Measurements from ENCODE around the gene USP7. TPM values are rescaled to one million over a fixed set of nuclear protein-coding genes. Genes with fewer than 3 reads are reported as not detected.

Gene USP7
- polyA plus RNA-seq, 1 donor: 110 TPM

DNA sequence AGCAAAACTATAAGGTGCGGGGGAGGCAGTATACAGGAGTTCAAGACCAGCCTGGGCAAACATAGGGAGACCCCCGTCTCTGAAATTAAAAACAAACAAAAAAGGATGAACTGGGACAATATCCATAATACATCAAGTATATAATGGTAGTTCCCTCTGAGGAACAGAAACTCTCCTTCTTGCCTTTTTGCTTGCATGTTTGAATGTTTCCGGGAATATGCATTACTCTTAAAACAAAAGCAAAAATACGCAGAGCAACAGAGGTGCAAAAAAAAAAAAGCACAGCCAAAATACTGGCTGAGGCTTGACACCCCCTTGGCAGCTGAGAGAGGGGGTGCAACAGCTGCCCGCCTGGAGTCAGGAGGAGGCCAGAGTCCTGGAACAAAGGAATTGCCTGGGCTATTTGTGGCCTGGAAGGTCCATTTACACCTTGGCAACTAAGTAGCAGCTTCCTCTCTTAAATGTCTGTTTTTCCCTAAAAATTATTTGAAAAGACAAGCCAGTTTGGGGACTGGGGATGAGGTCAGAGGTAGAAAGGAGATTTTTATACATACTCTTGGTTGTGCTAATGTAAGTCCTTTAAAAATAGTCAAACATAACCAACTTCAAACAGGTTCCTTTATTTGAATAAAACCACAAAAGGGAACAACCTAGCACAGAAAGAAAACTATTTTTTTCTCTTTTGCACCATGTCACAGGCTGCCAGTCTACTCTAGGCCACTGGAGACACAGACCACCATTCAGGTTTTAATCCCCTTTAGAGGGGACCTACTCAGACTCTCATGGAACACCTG is 19.5 kb downstream of the USP7 start:
- Histone ChIP-seq H3K4me3 (ENCODE audit: low read length) (no peak overlapping the region), H3K4me1 (ENCODE audit: control insufficient read depth, insufficient read depth, low read length) (peaks cover 10% of the 10 kb centered on the region), H3K36me3 (ENCODE audit: control insufficient read depth, insufficient read depth, low read length) (peaks cover 3% of the 10 kb centered on the region), H3K27ac (ENCODE audit: low read length) (no peak overlapping the region), H3K27me3 (ENCODE audit: control insufficient read depth, insufficient read depth, low read length) (no peaks in the 10 kb centered on the region), H3K9me3 (ENCODE audit: control insufficient read depth, low read depth, low read length) (no peaks in the 10 kb centered on the region)
- 82% methylated on average over 2 of the region's 5 CpGs for WGBS (ENCODE audit: insufficient coverage, low lambda C conversion rate)
- DNase-seq: no peak

DNA sequence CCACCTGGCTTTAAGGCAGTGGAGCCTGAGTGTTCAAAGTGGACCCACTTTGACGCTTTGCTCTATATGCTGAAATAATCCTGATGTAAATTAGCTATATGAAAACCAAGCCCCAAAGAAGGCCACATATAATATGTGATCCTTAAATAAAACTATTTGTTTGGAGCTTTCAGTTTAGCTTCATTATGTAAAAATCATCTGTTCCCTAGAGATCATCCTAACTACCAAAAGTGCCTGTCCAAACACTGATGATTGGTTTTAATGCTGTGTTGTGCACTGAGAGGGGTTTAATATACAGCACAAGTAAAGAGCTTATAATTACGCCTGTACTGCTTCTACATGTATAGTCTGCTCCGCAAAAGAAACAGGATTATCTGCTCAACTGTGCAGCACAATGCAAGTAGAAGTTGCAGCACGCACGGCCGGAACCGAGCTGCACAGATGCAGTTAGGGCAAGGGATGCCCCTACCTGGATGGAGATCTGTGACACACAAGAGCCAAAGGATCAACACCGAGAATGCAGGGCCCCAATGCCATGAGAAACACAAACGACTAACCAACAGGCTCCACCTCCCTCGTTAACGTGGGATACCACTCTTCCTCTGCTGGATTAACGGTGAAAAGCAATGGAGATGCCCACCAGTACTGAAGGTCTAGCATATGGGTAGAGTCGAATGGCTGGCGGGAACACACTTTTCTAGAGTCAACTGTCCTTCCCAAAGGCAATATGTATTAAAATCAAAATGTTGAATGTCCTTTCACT is 20.5 kb downstream of the USP7 start:
- WGBS (ENCODE audit: insufficient coverage, low lambda C conversion rate): no CpG with 5 or more reads among the region's 14 CpGs
- Histone ChIP-seq H3K4me3 (ENCODE audit: low read length) (no peak overlapping the region), H3K27me3 (ENCODE audit: control insufficient read depth, insufficient read depth, low read length) (no peaks in the 10 kb centered on the region), H3K36me3 (ENCODE audit: control insufficient read depth, insufficient read depth, low read length) (peaks cover 3% of the 10 kb centered on the region), H3K4me1 (ENCODE audit: control insufficient read depth, insufficient read depth, low read length) (peaks cover 10% of the 10 kb centered on the region), H3K27ac (ENCODE audit: low read length) (no peak overlapping the region), H3K9me3 (ENCODE audit: control insufficient read depth, low read depth, low read length) (no peaks in the 10 kb centered on the region)
- DNase-seq: no peak

DNA sequence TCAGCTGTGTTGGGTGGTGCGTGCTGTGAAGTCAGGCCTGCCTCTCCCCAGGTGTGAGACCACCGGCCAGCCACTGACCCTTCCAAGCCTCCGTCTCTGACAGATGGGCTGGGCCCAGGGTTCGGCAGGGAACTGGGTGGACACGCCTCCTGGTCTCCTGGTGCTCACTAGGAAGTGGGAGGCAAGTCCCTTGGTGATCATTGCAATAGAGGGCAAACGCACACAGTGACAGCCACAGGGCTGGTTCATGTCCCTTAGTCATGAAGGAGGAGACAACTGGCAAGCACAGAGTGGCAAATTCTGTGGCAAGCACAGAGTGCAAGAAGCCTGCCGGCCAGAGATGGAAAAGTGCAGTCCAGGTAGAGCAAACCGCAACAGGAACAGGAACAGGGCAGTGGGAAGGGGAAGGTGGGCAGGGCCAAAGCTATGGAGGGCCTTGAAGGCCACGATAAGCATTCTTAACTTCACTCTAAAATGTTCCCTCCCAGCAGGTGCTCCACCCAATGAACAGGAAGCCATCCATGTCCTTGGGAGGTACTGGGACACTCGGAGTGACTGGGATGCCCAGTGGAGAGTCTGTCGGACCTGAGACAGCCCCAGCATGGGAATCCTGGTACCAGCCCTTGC is 21.9 kb downstream of the USP7 start:
- peaks cover 3% of the 10 kb centered on the region for H3K36me3 ChIP-seq (ENCODE audit: control insufficient read depth, insufficient read depth, low read length)
- no peak overlapping the region for H3K4me3 ChIP-seq (ENCODE audit: low read length)
- H3K4me1 ChIP-seq (ENCODE audit: control insufficient read depth, insufficient read depth, low read length): peaks cover 4% of the 10 kb centered on the region
- H3K27me3 ChIP-seq (ENCODE audit: control insufficient read depth, insufficient read depth, low read length): no peaks in the 10 kb centered on the region
- no CpG with 5 or more reads among the region's 11 CpGs for WGBS (ENCODE audit: insufficient coverage, low lambda C conversion rate)
- DNase-seq: no peak
- H3K9me3 ChIP-seq (ENCODE audit: control insufficient read depth, low read depth, low read length): no peaks in the 10 kb centered on the region
- H3K27ac ChIP-seq (ENCODE audit: low read length): no peak overlapping the region

DNA sequence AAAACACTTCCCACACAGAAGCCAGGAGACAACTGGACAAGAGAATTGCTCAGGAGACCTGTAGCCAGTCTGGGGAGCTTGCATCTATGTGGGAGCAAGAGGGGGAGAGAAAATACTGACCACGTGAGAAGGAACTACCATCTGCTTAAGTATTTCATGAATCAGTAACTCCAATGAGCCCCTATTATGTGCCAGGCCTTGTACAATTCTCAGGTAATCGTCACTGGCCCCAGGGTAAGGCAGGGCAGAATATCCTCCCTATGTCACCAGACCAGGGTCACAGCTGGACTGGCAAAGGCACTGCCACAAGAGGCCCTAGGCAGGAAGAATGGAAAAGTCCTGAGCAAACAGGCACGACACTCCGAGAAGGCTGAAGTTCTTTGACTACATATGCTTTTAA is 25.9 kb downstream of the USP7 start:
- Histone ChIP-seq H3K27me3 (ENCODE audit: control insufficient read depth, insufficient read depth, low read length) (no peaks in the 10 kb centered on the region), H3K4me3 (ENCODE audit: low read length) (no peak overlapping the region), H3K4me1 (ENCODE audit: control insufficient read depth, insufficient read depth, low read length) (peaks cover 4% of the 10 kb centered on the region), H3K27ac (ENCODE audit: low read length) (no peak overlapping the region), H3K36me3 (ENCODE audit: control insufficient read depth, insufficient read depth, low read length) (peaks cover 3% of the 10 kb centered on the region), H3K9me3 (ENCODE audit: control insufficient read depth, low read depth, low read length) (no peaks in the 10 kb centered on the region)
- WGBS (ENCODE audit: insufficient coverage, low lambda C conversion rate): no CpG with 5 or more reads among the region's 4 CpGs
- DNase-seq: no peak

DNA sequence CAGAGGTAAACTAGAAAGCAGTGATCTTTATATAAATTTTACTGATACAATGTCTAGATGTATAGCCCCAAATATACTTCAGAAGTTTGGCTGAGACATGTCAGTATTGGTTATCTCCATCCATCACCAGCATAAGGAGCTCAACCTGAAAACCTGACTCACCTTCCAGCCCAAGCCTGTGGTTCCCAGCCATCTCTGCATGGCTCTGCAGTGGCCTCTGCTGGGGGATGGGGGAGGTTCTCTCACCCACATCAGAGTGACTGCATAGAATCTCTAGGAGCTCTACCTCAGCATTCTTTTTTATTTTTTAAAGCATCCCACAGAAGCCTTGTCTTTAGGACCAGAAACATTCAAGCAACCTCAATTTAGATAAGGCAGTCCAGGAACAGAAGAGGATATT is 27.3 kb downstream of the USP7 start:
- no peaks in the 10 kb centered on the region for H3K9me3 ChIP-seq (ENCODE audit: control insufficient read depth, low read depth, low read length)
- peak in 1 of 2 donors; percentile 33 for DNase-seq
- H3K4me3 ChIP-seq (ENCODE audit: low read length): no peak overlapping the region
- peaks cover 3% of the 10 kb centered on the region for H3K36me3 ChIP-seq (ENCODE audit: control insufficient read depth, insufficient read depth, low read length)
- no peaks in the 10 kb centered on the region for H3K27me3 ChIP-seq (ENCODE audit: control insufficient read depth, insufficient read depth, low read length)
- H3K4me1 ChIP-seq (ENCODE audit: control insufficient read depth, insufficient read depth, low read length): peaks cover 4% of the 10 kb centered on the region
- H3K27ac ChIP-seq (ENCODE audit: low read length): no peak overlapping the region

DNA sequence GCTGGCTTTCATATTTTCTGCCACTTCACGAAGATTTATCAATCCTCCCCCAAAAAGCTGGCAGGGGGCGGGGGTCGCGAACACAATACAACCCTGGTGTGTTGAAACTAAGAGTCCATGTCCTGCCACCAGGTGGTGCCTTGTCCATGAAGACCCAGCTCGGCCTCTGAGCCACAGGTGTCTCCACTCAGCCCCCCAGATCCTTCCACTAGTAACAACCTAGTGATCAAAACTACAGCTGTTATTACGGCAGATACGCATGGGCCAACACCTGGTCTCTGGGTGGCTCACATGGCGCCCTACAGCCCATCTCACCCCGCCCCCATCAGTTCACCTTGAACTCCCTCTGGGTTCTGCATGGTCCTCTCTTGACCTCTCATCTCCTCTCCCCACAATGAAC is 27.7 kb downstream of the USP7 start:
- Histone ChIP-seq H3K27ac (ENCODE audit: low read length) (no peak overlapping the region), H3K9me3 (ENCODE audit: control insufficient read depth, low read depth, low read length) (no peaks in the 10 kb centered on the region), H3K4me1 (ENCODE audit: control insufficient read depth, insufficient read depth, low read length) (peaks cover 4% of the 10 kb centered on the region), H3K4me3 (ENCODE audit: low read length) (no peak overlapping the region), H3K36me3 (ENCODE audit: control insufficient read depth, insufficient read depth, low read length) (peaks cover 3% of the 10 kb centered on the region), H3K27me3 (ENCODE audit: control insufficient read depth, insufficient read depth, low read length) (no peaks in the 10 kb centered on the region)
- no CpG with 5 or more reads among the region's 9 CpGs for WGBS (ENCODE audit: insufficient coverage, low lambda C conversion rate)
- no peak for DNase-seq

DNA sequence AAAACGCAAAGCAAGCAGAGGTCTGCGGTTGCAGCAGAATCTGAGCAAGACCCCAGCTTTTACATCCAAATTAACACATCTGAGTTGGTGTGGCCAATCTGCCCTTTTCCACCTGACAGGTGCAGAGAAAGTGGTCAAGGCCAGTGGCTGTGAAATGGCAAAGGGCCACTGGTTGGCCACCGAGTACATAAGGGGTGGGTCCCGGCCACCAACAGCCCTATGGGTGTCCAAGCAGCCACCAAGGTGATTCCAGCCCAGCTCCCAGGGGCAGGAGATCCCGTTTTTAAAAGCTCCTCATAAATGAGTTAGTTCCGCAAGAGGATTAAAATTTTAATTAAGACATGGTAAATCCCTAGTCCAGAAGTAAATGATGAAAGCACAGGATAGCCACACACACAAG is 29.1 kb downstream of the USP7 start:
- WGBS (ENCODE audit: insufficient coverage, low lambda C conversion rate): no CpG with 5 or more reads among the region's 6 CpGs
- Histone ChIP-seq H3K9me3 (ENCODE audit: control insufficient read depth, low read depth, low read length) (no peaks in the 10 kb centered on the region), H3K4me1 (ENCODE audit: control insufficient read depth, insufficient read depth, low read length) (no peaks in the 10 kb centered on the region), H3K4me3 (ENCODE audit: low read length) (no peak overlapping the region), H3K36me3 (ENCODE audit: control insufficient read depth, insufficient read depth, low read length) (peaks cover 6% of the 10 kb centered on the region), H3K27ac (ENCODE audit: low read length) (no peak overlapping the region), H3K27me3 (ENCODE audit: control insufficient read depth, insufficient read depth, low read length) (no peaks in the 10 kb centered on the region)
- DNase-seq: no peak

DNA sequence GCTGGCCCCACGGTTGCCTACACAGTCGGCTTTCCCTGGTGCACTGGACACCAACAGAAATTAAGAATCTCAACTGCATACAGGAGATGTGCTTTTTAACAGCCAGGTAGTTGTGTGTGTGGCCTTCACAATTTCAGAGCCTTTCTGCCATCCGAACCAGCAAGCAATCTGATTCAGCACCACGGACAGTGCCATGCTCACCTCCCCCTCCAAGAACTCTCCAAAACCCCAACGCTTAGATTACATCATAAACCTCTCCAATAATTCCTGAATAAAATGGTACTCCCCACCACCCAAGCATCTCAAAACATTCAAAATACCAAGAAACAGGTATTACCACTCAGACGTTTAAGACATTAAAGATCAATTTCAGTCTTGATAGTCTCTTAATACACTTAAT is 31.8 kb downstream of the USP7 start:
- DNase-seq: peak in 1 of 2 donors; percentile 35
- Histone ChIP-seq H3K36me3 (ENCODE audit: control insufficient read depth, insufficient read depth, low read length) (peaks cover 23% of the 10 kb centered on the region), H3K9me3 (ENCODE audit: control insufficient read depth, low read depth, low read length) (no peaks in the 10 kb centered on the region), H3K4me1 (ENCODE audit: control insufficient read depth, insufficient read depth, low read length) (peaks cover 7% of the 10 kb centered on the region), H3K27ac (ENCODE audit: low read length) (no peak overlapping the region), H3K27me3 (ENCODE audit: control insufficient read depth, insufficient read depth, low read length) (no peaks in the 10 kb centered on the region), H3K4me3 (ENCODE audit: low read length) (no peak overlapping the region)
- no CpG with 5 or more reads among the region's 6 CpGs for WGBS (ENCODE audit: insufficient coverage, low lambda C conversion rate)

DNA sequence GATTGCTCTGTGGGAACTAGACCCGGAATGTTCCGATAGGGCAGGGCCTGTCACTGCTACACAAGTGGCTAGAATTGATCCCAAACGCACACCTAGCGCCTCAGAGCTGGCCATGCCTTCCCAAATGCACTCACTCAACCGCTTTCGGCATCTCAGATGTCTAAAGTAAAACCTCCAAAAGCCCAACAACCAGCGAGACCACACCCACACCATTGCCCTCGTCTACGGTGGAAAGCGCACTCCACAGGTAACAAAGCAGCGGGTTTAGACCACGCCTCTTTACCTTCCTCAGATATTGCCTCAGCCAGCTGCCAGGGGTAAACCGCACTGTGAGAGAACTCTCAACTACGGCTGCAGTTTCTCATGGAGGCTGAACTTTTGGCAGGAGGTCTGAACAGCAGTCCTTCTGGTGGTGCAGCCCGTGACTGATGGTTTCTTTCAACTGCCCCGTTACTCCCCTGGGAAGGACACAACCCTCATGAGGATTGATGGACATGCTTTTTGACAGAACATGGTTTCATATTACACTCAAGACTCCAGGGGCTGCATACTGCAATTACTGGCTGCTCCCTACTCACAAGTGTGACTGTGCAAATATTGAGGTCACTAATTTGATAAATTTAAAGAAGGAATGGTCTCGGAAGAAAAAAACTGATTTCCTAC is 34.5 kb downstream of the USP7 start:
- WGBS (ENCODE audit: insufficient coverage, low lambda C conversion rate): no CpG with 5 or more reads among the region's 17 CpGs

DNA sequence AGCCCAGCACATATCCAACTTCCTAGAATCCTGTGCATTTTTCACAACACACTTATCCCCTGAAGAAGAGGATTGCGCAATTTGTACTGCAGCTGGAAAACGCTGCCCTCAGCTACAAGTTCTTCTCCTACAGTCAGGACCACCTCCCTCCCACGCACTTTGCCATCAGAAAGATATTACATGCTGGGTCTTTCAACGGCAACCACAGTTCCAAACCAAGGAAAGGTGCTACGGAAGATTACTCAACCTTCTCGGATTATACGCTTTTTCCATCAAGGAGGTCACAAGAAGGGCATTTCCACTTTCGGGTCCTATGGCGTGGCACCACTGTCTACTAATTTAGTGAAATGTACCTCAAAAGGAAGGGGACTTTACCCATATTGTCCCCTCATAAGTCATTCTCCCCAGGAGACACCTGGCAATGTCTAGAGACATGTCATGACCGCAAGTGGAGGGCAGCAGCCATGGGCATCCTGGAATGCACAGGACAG is 35.2 kb downstream of the USP7 start:
- H3K4me3 ChIP-seq (ENCODE audit: low read length): no peak overlapping the region
- H3K27ac ChIP-seq (ENCODE audit: low read length): no peak overlapping the region
- H3K36me3 ChIP-seq (ENCODE audit: control insufficient read depth, insufficient read depth, low read length): peaks cover 23% of the 10 kb centered on the region
- H3K9me3 ChIP-seq (ENCODE audit: control insufficient read depth, low read depth, low read length): no peaks in the 10 kb centered on the region
- no peaks in the 10 kb centered on the region for H3K27me3 ChIP-seq (ENCODE audit: control insufficient read depth, insufficient read depth, low read length)
- H3K4me1 ChIP-seq (ENCODE audit: control insufficient read depth, insufficient read depth, low read length): peaks cover 14% of the 10 kb centered on the region
- DNase-seq: peak in 1 of 2 donors; percentile 58
- WGBS (ENCODE audit: insufficient coverage, low lambda C conversion rate): no CpG with 5 or more reads among the region's 10 CpGs

More for the DNA sequence above, 34.5 kb downstream of the USP7 start:
- Histone ChIP-seq H3K27me3 (ENCODE audit: control insufficient read depth, insufficient read depth, low read length) (no peaks in the 10 kb centered on the region), H3K4me3 (ENCODE audit: low read length) (no peak overlapping the region), H3K9me3 (ENCODE audit: control insufficient read depth, low read depth, low read length) (no peaks in the 10 kb centered on the region), H3K4me1 (ENCODE audit: control insufficient read depth, insufficient read depth, low read length) (peaks cover 14% of the 10 kb centered on the region), H3K27ac (ENCODE audit: low read length) (no peak overlapping the region), H3K36me3 (ENCODE audit: control insufficient read depth, insufficient read depth, low read length) (peaks cover 23% of the 10 kb centered on the region)
- no peak for DNase-seq

All from large intestine (tissue), 3 donors.